ENCODE results near the gene SLC7A5.
"Not testable (repeated sequence)": the region's sequence is repeated elsewhere in the genome, so short reads cannot be mapped to it uniquely, and the experiment has no call there.

The SLC7A5 gene

GRCh38 chr16:87861300-87862099, 7.8 kb downstream of the SLC7A5 start:
- CTCF ChIA-PET; POLR2A ChIA-PET; DNase-seq (ENCODE audit: extremely low spot score): not testable (repeated sequence)

DNA sequence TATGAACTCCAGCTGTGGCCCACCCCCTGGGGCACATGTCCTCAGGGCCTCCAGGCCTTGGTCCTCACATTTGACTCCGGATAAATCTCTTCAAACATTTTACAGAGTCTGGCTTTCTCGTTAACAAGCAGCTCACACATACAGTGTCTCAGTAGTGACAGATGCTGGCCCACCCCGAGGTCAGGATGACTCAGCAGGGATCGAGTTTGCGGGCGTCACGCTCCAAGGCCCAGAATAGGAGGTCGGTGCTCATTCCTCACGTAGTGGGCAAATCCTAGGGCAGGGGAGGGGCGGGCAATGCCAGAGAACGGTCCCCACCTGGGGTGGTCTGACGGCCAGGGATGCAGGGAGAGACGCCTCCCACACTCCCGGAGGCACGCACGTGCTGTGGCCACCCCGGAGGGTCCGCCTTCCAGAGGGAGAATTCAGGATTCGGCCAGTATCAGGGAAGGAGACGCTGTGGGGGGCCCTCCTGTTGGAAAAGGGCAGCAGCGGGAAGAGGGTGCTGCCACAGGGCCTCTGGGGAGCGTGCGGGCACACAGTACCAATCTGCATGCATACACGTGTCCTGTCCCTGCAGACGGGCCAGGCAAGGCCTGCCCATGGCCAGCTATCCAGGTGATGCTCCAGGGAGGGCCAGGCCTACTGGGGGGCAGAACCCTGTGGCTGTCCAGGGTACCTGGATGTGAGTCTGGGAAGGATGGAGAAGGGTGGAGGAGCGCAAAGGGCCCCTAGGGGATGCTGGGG, 8.6 kb downstream of the SLC7A5 start:
- CTCF ChIA-PET: interaction anchor here (0.7 to 1.7 kb wide), 2 partner anchors 10 to 1246 kb away, joined by 3 to 7 read pairs; no protein-coding TSS in a partner anchor
- POLR2A ChIA-PET: interaction anchor here (1.1 kb wide), 1 partner anchor 9 kb away, joined by 5 read pairs; the partner anchor contains the start of gene SLC7A5
- TF ChIP-seq, protein P1, sequence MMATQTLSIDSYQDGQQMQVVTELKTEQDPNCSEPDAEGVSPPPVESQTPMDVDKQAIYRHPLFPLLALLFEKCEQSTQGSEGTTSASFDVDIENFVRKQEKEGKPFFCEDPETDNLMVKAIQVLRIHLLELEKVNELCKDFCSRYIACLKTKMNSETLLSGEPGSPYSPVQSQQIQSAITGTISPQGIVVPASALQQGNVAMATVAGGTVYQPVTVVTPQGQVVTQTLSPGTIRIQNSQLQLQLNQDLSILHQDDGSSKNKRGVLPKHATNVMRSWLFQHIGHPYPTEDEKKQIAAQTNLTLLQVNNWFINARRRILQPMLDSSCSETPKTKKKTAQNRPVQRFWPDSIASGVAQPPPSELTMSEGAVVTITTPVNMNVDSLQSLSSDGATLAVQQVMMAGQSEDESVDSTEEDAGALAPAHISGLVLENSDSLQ (IDR thresholded peaks at IDR 0.05): no peak
- TF ChIP-seq FOXM1 (IDR thresholded peaks at IDR 0.05; ENCODE audit: borderline replicate concordance) (no peak), NFRKB (IDR thresholded peaks at IDR 0.05) (no peak), ELF4 (IDR thresholded peaks at IDR 0.05) (no peak), LEF1 (IDR thresholded peaks at IDR 0.05; ENCODE audit: borderline replicate concordance) (no peak), TARDBP (IDR thresholded peaks at IDR 0.05) (no peak), FOXK2 (IDR thresholded peaks at IDR 0.05) (no peak), ZNF384 (IDR thresholded peaks at IDR 0.05) (no peak), L3MBTL2 (conservative IDR thresholded peaks at IDR 0.05) (no peak), CTBP1 (IDR thresholded peaks at IDR 0.05; ENCODE audit: borderline replicate concordance) (no peak), BHLHE40 (IDR thresholded peaks at IDR 0.05; ENCODE audit: borderline replicate concordance) (no peak), ARNT (IDR thresholded peaks at IDR 0.05) (no peak), FOXA1 (IDR thresholded peaks at IDR 0.05) (no peak), SUZ12 (IDR thresholded peaks at IDR 0.05) (no peak)
- DNase-seq (ENCODE audit: extremely low spot score): no peak

- POLR2A ChIA-PET: interaction anchor here (2.1 kb wide), 1 partner anchor 9 kb away, joined by 6 read pairs; no protein-coding TSS in a partner anchor
- CTCF ChIA-PET: interaction anchor here (0.7 kb wide), 1 partner anchor 90 kb away, joined by 3 read pairs; no protein-coding TSS in a partner anchor
These were observed 10.9 kb downstream of the SLC7A5 start for GRCh38 chr16:87858151-87858993.

DNA sequence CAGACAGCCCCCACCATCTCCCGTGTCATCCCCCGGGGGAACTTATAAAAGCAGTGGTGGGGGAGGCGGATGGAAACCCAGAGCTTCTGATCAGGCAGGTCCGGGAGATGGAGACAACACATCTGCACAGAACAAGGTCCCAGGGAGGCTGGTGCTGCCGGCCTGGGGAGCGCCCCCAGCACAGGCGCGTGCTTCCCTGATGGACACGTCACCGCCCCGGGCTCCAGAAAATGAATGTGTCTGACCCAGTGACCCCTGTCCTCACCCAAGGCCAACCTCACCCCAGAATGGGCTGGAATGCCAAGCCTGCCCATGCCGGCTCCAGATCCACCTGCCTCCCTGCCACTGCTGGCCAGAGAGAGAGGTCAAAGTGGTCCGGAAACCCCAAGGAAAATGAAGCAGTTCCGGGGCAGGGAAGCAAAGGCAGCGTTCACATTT, 12.5 kb downstream of the SLC7A5 start:
- ChIA-PET CTCF (no interaction called here), POLR2A (interaction anchor here (0.7 to 1.0 kb wide), 2 partner anchors 13 to 77 kb away, joined by 3 to 4 read pairs; partner anchors contain the start of gene SLC7A5)
- DNase-seq (ENCODE audit: extremely low spot score): no peak
- no peak for TF ChIP-seq CTBP1 (IDR thresholded peaks at IDR 0.05; ENCODE audit: borderline replicate concordance)
- no peak for TF ChIP-seq SUZ12 (IDR thresholded peaks at IDR 0.05)
- no peak for TF ChIP-seq L3MBTL2 (conservative IDR thresholded peaks at IDR 0.05)
- TF ChIP-seq NFRKB (IDR thresholded peaks at IDR 0.05): no peak
- TF ChIP-seq LEF1 (IDR thresholded peaks at IDR 0.05; ENCODE audit: borderline replicate concordance): no peak
- no peak for TF ChIP-seq BHLHE40 (IDR thresholded peaks at IDR 0.05; ENCODE audit: borderline replicate concordance)
- no peak for TF ChIP-seq ELF4 (IDR thresholded peaks at IDR 0.05)
- TF ChIP-seq FOXK2 (IDR thresholded peaks at IDR 0.05): no peak
- TF ChIP-seq FOXA1 (IDR thresholded peaks at IDR 0.05): no peak
- no peak for TF ChIP-seq HDGF (IDR thresholded peaks at IDR 0.05; ENCODE audit: borderline replicate concordance)
- TF ChIP-seq, protein P1 (IDR thresholded peaks at IDR 0.05): no peak
- TF ChIP-seq TARDBP (IDR thresholded peaks at IDR 0.05): no peak
- TF ChIP-seq ZNF384 (IDR thresholded peaks at IDR 0.05): no peak
- TF ChIP-seq FOXM1 (IDR thresholded peaks at IDR 0.05; ENCODE audit: borderline replicate concordance): no peak
- no peak for TF ChIP-seq ARNT (IDR thresholded peaks at IDR 0.05)
- TF ChIP-seq SP1 (IDR thresholded peaks at IDR 0.05): no peak

More at GRCh38 chr16:87858151-87858993, 10.9 kb downstream of the SLC7A5 start:
- not testable (repeated sequence) for DNase-seq (ENCODE audit: extremely low spot score)

- DNase-seq (ENCODE audit: extremely low spot score): no peak
- POLR2A ChIA-PET: interaction anchor here (0.7 to 1.0 kb wide), 2 partner anchors 13 to 76 kb away, joined by 3 to 4 read pairs; partner anchors contain the start of gene SLC7A5
- TF ChIP-seq CTBP1 (IDR thresholded peaks at IDR 0.05; ENCODE audit: borderline replicate concordance) (no peak), FOXA1 (IDR thresholded peaks at IDR 0.05) (no peak), ARNT (IDR thresholded peaks at IDR 0.05) (no peak), SP1 (IDR thresholded peaks at IDR 0.05) (no peak), TARDBP (IDR thresholded peaks at IDR 0.05) (no peak), SUZ12 (IDR thresholded peaks at IDR 0.05) (no peak), ELF4 (IDR thresholded peaks at IDR 0.05) (no peak), L3MBTL2 (conservative IDR thresholded peaks at IDR 0.05) (no peak), LEF1 (IDR thresholded peaks at IDR 0.05; ENCODE audit: borderline replicate concordance) (no peak), FOXM1 (IDR thresholded peaks at IDR 0.05; ENCODE audit: borderline replicate concordance) (no peak), ZNF384 (IDR thresholded peaks at IDR 0.05) (no peak), FOXK2 (IDR thresholded peaks at IDR 0.05) (no peak), NFRKB (IDR thresholded peaks at IDR 0.05) (no peak)
- TF ChIP-seq, protein P1 (IDR thresholded peaks at IDR 0.05): no peak
- CTCF ChIA-PET: interaction anchor here (0.8 kb wide), 1 partner anchor 16 kb away, joined by 3 read pairs; no protein-coding TSS in a partner anchor
These were observed 13.2 kb downstream of the SLC7A5 start for GRCh38 chr16:87855852-87856715.

Data from HEK293T (cell line).